HepG2 (cell line): Measurements from ENCODE around the gene LCN12.

ENCODE experiments used
- BHLHE40 ChIP-seq: IDR thresholded peaks from 2 replicates; pipeline ENCODE4 v1.6.1; 2011; ENCODE audit warnings: low read length, improper control_type of control experiment
- PAX8 ChIP-seq: sonication (generic); formaldehyde crosslinking; IDR thresholded peaks from 2 replicates; pipeline ENCODE4 v1.8.0; 2022; ENCODE audit warnings: mild to moderate bottlenecking, missing genetic modification reagents, borderline replicate concordance
- SETDB1 ChIP-seq: sonication (generic); formaldehyde crosslinking; IDR thresholded peaks from 2 replicates; pipeline ENCODE4 v1.5.1; 2020; ENCODE audit warnings: missing genetic modification reagents, mild to moderate bottlenecking, borderline replicate concordance
- U2AF1 ChIP-seq: fragments of 200-400 bp; formaldehyde crosslinking; optimal IDR thresholded peaks from 2 replicates; pipeline ENCODE3; 2017; ENCODE audit warnings: mild to moderate bottlenecking, low read depth, low read length
- ZMYM2 ChIP-seq: sonication (generic); formaldehyde crosslinking; IDR thresholded peaks from 2 replicates; pipeline ENCODE4 v1.8.0; 2022; ENCODE audit warnings: mild to moderate bottlenecking, missing genetic modification reagents
- ZNF446 ChIP-seq: sonication (generic); formaldehyde crosslinking; IDR thresholded peaks from 2 replicates; pipeline ENCODE4 v1.5.0; 2020; ENCODE audit warnings: mild to moderate bottlenecking, missing genetic modification reagents
- ZNF749 ChIP-seq: sonication (generic); formaldehyde crosslinking; IDR thresholded peaks from 2 replicates; pipeline ENCODE4 v1.8.0; 2022; ENCODE audit warnings: mild to moderate bottlenecking, missing genetic modification reagents, moderate library complexity, borderline replicate concordance
- TF ChIP-seq, protein P1 (sequence below): sonication (generic); formaldehyde crosslinking; IDR thresholded peaks from 2 replicates; pipeline ENCODE4 v1.4.0; 2020; ENCODE audit warnings: missing genetic modification reagents, mild to moderate bottlenecking, borderline replicate concordance
- TF ChIP-seq, protein P2 (sequence below), 2 experiments: IDR thresholded peaks; 2 replicates each; pipeline ENCODE4 v1.6.1; 2011 to 2012; ENCODE audit warnings: low read length in 2 of 2, borderline replicate concordance in 1 of 2, low read depth in 1 of 2, mild to moderate bottlenecking in 1 of 2, moderate library complexity in 1 of 2
- TF ChIP-seq, protein P3 (sequence below): sonication (generic); formaldehyde crosslinking; IDR thresholded peaks from 2 replicates; pipeline ENCODE4 v1.8.0; 2022; ENCODE audit warnings: missing genetic modification reagents, mild to moderate bottlenecking, borderline replicate concordance
- TF ChIP-seq, protein P4 (sequence below): sonication (generic); formaldehyde crosslinking; IDR thresholded peaks from 2 replicates; pipeline ENCODE4 v1.5.0; 2020; ENCODE audit warnings: mild to moderate bottlenecking, missing genetic modification reagents, moderate library complexity
- TF ChIP-seq, protein P5 (sequence below): sonication (generic); formaldehyde crosslinking; IDR thresholded peaks from 2 replicates; pipeline ENCODE4 v1.4.0; 2020; ENCODE audit warnings: missing genetic modification reagents, borderline replicate concordance

DNA sequence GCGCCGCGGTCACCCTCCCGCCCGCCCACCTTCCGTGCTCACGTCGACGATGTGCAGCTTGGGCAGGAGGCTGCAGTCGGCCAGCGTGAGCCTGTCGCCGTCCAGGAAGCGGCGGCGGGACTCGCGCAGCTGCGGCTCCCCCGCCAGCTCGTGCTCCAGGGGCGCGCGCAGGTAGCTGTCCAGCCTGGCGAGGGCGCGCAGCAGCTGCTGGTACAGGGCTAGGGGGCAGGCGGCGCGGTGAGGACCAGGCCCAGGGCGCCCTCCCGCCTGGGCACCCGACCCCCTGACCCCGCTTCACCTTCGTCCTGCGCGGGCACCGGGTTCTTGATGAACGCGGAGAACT lies 42.8 kb downstream of the LCN12 start:
- TF ChIP-seq, protein P1, sequence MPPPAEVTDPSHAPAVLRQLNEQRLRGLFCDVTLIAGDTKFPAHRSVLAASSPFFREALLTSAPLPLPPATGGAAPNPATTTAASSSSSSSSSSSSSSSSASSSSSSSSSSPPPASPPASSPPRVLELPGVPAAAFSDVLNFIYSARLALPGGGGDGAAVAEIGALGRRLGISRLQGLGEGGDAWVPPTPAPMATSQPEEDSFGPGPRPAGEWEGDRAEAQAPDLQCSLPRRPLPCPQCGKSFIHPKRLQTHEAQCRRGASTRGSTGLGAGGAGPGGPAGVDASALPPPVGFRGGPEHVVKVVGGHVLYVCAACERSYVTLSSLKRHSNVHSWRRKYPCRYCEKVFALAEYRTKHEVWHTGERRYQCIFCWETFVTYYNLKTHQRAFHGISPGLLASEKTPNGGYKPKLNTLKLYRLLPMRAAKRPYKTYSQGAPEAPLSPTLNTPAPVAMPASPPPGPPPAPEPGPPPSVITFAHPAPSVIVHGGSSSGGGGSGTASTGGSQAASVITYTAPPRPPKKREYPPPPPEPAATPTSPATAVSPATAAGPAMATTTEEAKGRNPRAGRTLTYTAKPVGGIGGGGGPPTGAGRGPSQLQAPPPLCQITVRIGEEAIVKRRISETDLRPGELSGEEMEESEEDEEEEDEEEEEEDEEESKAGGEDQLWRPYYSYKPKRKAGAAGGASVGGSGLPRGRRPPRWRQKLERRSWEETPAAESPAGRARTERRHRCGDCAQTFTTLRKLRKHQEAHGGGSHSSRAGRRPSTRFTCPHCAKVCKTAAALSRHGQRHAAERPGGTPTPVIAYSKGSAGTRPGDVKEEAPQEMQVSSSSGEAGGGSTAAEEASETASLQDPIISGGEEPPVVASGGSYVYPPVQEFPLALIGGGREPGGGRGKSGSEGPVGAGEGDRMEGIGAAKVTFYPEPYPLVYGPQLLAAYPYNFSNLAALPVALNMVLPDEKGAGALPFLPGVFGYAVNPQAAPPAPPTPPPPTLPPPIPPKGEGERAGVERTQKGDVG (CRISPR knock-in tag) = no peak
- TF ChIP-seq, protein P2, sequence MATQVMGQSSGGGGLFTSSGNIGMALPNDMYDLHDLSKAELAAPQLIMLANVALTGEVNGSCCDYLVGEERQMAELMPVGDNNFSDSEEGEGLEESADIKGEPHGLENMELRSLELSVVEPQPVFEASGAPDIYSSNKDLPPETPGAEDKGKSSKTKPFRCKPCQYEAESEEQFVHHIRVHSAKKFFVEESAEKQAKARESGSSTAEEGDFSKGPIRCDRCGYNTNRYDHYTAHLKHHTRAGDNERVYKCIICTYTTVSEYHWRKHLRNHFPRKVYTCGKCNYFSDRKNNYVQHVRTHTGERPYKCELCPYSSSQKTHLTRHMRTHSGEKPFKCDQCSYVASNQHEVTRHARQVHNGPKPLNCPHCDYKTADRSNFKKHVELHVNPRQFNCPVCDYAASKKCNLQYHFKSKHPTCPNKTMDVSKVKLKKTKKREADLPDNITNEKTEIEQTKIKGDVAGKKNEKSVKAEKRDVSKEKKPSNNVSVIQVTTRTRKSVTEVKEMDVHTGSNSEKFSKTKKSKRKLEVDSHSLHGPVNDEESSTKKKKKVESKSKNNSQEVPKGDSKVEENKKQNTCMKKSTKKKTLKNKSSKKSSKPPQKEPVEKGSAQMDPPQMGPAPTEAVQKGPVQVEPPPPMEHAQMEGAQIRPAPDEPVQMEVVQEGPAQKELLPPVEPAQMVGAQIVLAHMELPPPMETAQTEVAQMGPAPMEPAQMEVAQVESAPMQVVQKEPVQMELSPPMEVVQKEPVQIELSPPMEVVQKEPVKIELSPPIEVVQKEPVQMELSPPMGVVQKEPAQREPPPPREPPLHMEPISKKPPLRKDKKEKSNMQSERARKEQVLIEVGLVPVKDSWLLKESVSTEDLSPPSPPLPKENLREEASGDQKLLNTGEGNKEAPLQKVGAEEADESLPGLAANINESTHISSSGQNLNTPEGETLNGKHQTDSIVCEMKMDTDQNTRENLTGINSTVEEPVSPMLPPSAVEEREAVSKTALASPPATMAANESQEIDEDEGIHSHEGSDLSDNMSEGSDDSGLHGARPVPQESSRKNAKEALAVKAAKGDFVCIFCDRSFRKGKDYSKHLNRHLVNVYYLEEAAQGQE (IDR thresholded peaks at IDR 0.05; ENCODE audit: borderline replicate concordance in 1 of 2, low read depth in 1 of 2, low read length in 2 of 2) = no peak
- TF ChIP-seq ZNF749 = no peak
- no peak for TF ChIP-seq PAX8 (CRISPR knock-in tag)
- TF ChIP-seq U2AF1 = no peak
- TF ChIP-seq, protein P3, sequence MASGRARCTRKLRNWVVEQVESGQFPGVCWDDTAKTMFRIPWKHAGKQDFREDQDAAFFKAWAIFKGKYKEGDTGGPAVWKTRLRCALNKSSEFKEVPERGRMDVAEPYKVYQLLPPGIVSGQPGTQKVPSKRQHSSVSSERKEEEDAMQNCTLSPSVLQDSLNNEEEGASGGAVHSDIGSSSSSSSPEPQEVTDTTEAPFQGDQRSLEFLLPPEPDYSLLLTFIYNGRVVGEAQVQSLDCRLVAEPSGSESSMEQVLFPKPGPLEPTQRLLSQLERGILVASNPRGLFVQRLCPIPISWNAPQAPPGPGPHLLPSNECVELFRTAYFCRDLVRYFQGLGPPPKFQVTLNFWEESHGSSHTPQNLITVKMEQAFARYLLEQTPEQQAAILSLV (CRISPR knock-in tag) = no peak
- no peak for TF ChIP-seq ZMYM2 (CRISPR knock-in tag)
- TF ChIP-seq, protein P4, sequence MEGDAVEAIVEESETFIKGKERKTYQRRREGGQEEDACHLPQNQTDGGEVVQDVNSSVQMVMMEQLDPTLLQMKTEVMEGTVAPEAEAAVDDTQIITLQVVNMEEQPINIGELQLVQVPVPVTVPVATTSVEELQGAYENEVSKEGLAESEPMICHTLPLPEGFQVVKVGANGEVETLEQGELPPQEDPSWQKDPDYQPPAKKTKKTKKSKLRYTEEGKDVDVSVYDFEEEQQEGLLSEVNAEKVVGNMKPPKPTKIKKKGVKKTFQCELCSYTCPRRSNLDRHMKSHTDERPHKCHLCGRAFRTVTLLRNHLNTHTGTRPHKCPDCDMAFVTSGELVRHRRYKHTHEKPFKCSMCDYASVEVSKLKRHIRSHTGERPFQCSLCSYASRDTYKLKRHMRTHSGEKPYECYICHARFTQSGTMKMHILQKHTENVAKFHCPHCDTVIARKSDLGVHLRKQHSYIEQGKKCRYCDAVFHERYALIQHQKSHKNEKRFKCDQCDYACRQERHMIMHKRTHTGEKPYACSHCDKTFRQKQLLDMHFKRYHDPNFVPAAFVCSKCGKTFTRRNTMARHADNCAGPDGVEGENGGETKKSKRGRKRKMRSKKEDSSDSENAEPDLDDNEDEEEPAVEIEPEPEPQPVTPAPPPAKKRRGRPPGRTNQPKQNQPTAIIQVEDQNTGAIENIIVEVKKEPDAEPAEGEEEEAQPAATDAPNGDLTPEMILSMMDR = no peak
- TF ChIP-seq, protein P5, sequence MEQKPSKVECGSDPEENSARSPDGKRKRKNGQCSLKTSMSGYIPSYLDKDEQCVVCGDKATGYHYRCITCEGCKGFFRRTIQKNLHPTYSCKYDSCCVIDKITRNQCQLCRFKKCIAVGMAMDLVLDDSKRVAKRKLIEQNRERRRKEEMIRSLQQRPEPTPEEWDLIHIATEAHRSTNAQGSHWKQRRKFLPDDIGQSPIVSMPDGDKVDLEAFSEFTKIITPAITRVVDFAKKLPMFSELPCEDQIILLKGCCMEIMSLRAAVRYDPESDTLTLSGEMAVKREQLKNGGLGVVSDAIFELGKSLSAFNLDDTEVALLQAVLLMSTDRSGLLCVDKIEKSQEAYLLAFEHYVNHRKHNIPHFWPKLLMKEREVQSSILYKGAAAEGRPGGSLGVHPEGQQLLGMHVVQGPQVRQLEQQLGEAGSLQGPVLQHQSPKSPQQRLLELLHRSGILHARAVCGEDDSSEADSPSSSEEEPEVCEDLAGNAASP = no peak
- no peak for TF ChIP-seq BHLHE40
- TF ChIP-seq ZNF446 (CRISPR knock-in tag) = no peak
- TF ChIP-seq SETDB1 (CRISPR knock-in tag) = no peak
